HepG2 (cell line): ENCODE data around the gene NFKB2. TPM values are rescaled to one million over a fixed set of nuclear protein-coding genes. Genes with fewer than 3 reads are reported as not detected.
A peak's percentile ranks its signal among the peaks of the same experiment; 100 is the strongest.

Experiments used
- ATAC-seq: fragments of 200-7000 bp; cut with Tn5 transposase; 3 replicates; pipeline ENCODE4 v1.9.1; 2020; ENCODE audit warnings: mild to moderate bottlenecking, moderate library complexity
- BruUV-seq: library from RNA; stranded (reverse); fragments of 400-500 nt; replicated peaks from 2 replicates; lab custom pipeline; 2021; lab: Mats Ljungman, UMichigan
- CTCF ChIA-PET: fragments of 300-600 bp; formaldehyde crosslinking; extraction: SDS; loops from one replicate; lab custom pipeline; 2021; ENCODE audit warnings: low total read pairs, inconsistent platforms, low intra/inter-chr PET ratio; lab: Yijun Ruan, JAX
- POLR2A ChIA-PET: fragments of 350-600 bp; sonication (Branson Sonifier 250); formaldehyde crosslinking; loops from one replicate; lab custom pipeline; 2020; ENCODE audit warnings: antibody characterized with exemption, inconsistent platforms; lab: Yijun Ruan, JAX
- DNase-seq: peaks from one replicate; pipeline ENCODE4 v3.0.0-alpha.2; 2015; ENCODE audit warnings: low spot score
- FAIRE-seq: peaks from 3 replicates; lab custom pipeline; 2011; peaks lifted over from hg19 to GRCh38; lab: Jason Lieb, UNC
- H2AFZ ChIP-seq: one replicate; pipeline ENCODE4 v1.6.1; 2011; ENCODE audit warnings: low read length, inconsistent platforms
- H3K27ac ChIP-seq: fragments of 300-600 bp; 3 replicates; pipeline ENCODE4 v1.8.0; 2011; ENCODE audit warnings: mixed run types, mild to moderate bottlenecking, mixed read lengths, low read length, inconsistent platforms; ENCODE audit not compliant: insufficient read depth; ENCODE audit errors: extremely low read length
- H3K27me3 ChIP-seq, 2 experiments: fragments of 200-600 bp in 1 of 2; 2 replicates in 1 of 2; 3 replicates in 1 of 2; pipeline versions ENCODE4 v1.6.0 to v1.8.0; 2011; ENCODE audit warnings: low read length in 2 of 2, mild to moderate bottlenecking in 2 of 2, moderate library complexity in 2 of 2, inconsistent platforms in 1 of 2; ENCODE audit not compliant: insufficient read depth in 2 of 2, control insufficient read depth in 1 of 2
- H3K36me3 ChIP-seq, 2 experiments: fragments of 200-600 bp in 1 of 2; replicated peaks in 1 of 2; 2 replicates in 1 of 2; 3 replicates in 1 of 2; pipeline versions ENCODE4 v1.5.1 to v1.8.0; 2011; ENCODE audit warnings: low read length in 2 of 2, inconsistent platforms in 1 of 2; ENCODE audit not compliant: insufficient read depth in 2 of 2, control insufficient read depth in 1 of 2
- H3K4me1 ChIP-seq: 2 replicates; pipeline ENCODE4 v1.5.1; 2012; ENCODE audit warnings: low read length, inconsistent platforms; ENCODE audit not compliant: insufficient read depth
- H3K4me2 ChIP-seq: 2 replicates; pipeline ENCODE4 v1.6.0; 2011; ENCODE audit warnings: low read depth, low read length, inconsistent platforms
- H3K4me3 ChIP-seq, 3 experiments: fragments of 200-600 bp in 1 of 3; sonication (generic), shearing (Covaris generic) in 1 of 3; replicated peaks in 1 of 3; 2 replicates each; pipeline ENCODE4 v1.5.1; 2011 to 2016; ENCODE audit warnings: low read length in 3 of 3, inconsistent platforms in 2 of 3, low read depth in 2 of 3, mild to moderate bottlenecking in 2 of 3, control low read depth in 1 of 3, mixed read lengths in 1 of 3; ENCODE audit not compliant: insufficient read depth in 1 of 3
- H3K79me2 ChIP-seq: one replicate; pipeline ENCODE4 v1.6.1; 2011; ENCODE audit warnings: low read length, inconsistent platforms; ENCODE audit not compliant: insufficient read depth
- H3K9ac ChIP-seq: 2 replicates; pipeline ENCODE4 v1.6.0; 2011; ENCODE audit warnings: mild to moderate bottlenecking, low read depth, low read length, inconsistent platforms; ENCODE audit not compliant: insufficient read depth
- H3K9me3 ChIP-seq: 2 replicates; pipeline ENCODE4 v1.5.1; 2012; ENCODE audit warnings: mild to moderate bottlenecking, low read length
- H4K20me1 ChIP-seq: 2 replicates; pipeline ENCODE4 v1.6.0; 2011; ENCODE audit warnings: inconsistent platforms, mild to moderate bottlenecking, low read length, moderate library complexity; ENCODE audit not compliant: insufficient read depth
- CEBPG ChIP-seq: IDR thresholded peaks from 2 replicates; pipeline ENCODE4 v1.6.1; 2016
- DNMT1 ChIP-seq: sonication (generic); formaldehyde crosslinking; IDR thresholded peaks from 2 replicates; pipeline ENCODE4 v1.5.1; 2020; ENCODE audit warnings: mild to moderate bottlenecking, missing genetic modification reagents
- EEA1 ChIP-seq: sonication (generic); formaldehyde crosslinking; IDR thresholded peaks from 2 replicates; pipeline ENCODE4 v1.5.1; 2020; ENCODE audit warnings: mild to moderate bottlenecking, missing genetic modification reagents, borderline replicate concordance
- ELF4 ChIP-seq: sonication (generic); formaldehyde crosslinking; IDR thresholded peaks from 2 replicates; pipeline ENCODE4 v1.5.0; 2020; ENCODE audit warnings: missing genetic modification reagents, mild to moderate bottlenecking, moderate library complexity, borderline replicate concordance
- SP2 ChIP-seq: sonication (generic); formaldehyde crosslinking; IDR thresholded peaks from 2 replicates; pipeline ENCODE4 v1.5.1; 2020; ENCODE audit warnings: mild to moderate bottlenecking, missing genetic modification reagents
- TMF1 ChIP-seq: sonication (generic); formaldehyde crosslinking; IDR thresholded peaks from 2 replicates; pipeline ENCODE4 v1.8.1; 2022; ENCODE audit warnings: low read depth, missing genetic modification reagents
- ZC3H13 ChIP-seq: sonication (generic); formaldehyde crosslinking; IDR thresholded peaks from 2 replicates; pipeline ENCODE4 v1.8.1; 2023; ENCODE audit warnings: mild to moderate bottlenecking, missing genetic modification reagents, moderate library complexity
- ZKSCAN5 ChIP-seq: sonication (generic); formaldehyde crosslinking; IDR thresholded peaks from 2 replicates; pipeline ENCODE4 v1.5.1; 2020; ENCODE audit warnings: mild to moderate bottlenecking, missing genetic modification reagents
- ZNF136 ChIP-seq: sonication (generic); formaldehyde crosslinking; IDR thresholded peaks from 2 replicates; pipeline ENCODE4 v1.8.1; 2022; ENCODE audit warnings: low read depth, mild to moderate bottlenecking, moderate library complexity, missing genetic modification reagents
- ZNF230 ChIP-seq: sonication (generic); formaldehyde crosslinking; IDR thresholded peaks from 2 replicates; pipeline ENCODE4 v1.4.0; 2020; ENCODE audit warnings: mild to moderate bottlenecking, missing genetic modification reagents
- ZNF234 ChIP-seq: sonication (generic); formaldehyde crosslinking; conservative IDR thresholded peaks from 2 replicates; pipeline ENCODE4 v1.5.1; 2020; ENCODE audit warnings: mild to moderate bottlenecking, missing genetic modification reagents
- ZNF350 ChIP-seq: sonication (generic); formaldehyde crosslinking; IDR thresholded peaks from 2 replicates; pipeline ENCODE4 v1.4.0; 2020; ENCODE audit warnings: mild to moderate bottlenecking, low read depth, missing genetic modification reagents, borderline replicate concordance
- ZNF737 ChIP-seq: sonication (generic); formaldehyde crosslinking; IDR thresholded peaks from 2 replicates; pipeline ENCODE4 v1.5.0; 2020; ENCODE audit warnings: missing genetic modification reagents, mild to moderate bottlenecking, borderline replicate concordance
- WGBS: methylation state at CpG from one replicate; pipeline ENCODE4 v1.1.6; 2017; ENCODE audit warnings: low lambda C conversion rate; 5-methylcytosine and 5-hydroxymethylcytosine counted together
- in situ Hi-C: cut with HindIII; loops from 2 replicates; pipeline ENCODE4 v1.10.0; 2017; ENCODE audit warnings: low pct_unique_long_range_greater_than_20kb; ENCODE audit not compliant: extremely low pct_ligation_motif_present
- intact Hi-C: fragments of 100-400 bp; cut with micrococcal nuclease; formaldehyde crosslinking; loops from one replicate; pipeline ENCODE4 v1.10.0; 2022; ENCODE audit not compliant: unreplicated experiment
- polyA plus RNA-seq, 8 experiments: library from polyadenylated mRNA; depleted of rRNA in 3 of 8; stranded (reverse) in 7 of 8; unstranded in 1 of 8; fragments of >200 nt; fragmentation: Illumina TruSeq in 4 of 8; extraction: Trizol in 4 of 8; gene quantifications; 2 replicates each; pipeline versions ENCODE4 v1.2.1 to v1.2.3, GENCODE V29; 2011 to 2016; ENCODE audit warnings: low read depth in 4 of 8, missing spikeins in 1 of 8, mixed read lengths in 1 of 8; ENCODE audit not compliant: insufficient read depth in 1 of 8
- total RNA-seq, 5 experiments: library from RNA; depleted of rRNA; stranded (reverse); fragments of >200 nt; fragmentation: Illumina TruSeq; extraction: Trizol; gene quantifications; 2 replicates each; pipeline ENCODE4 v1.2.3, GENCODE V29; 2016; ENCODE audit warnings: low read depth in 1 of 5
- TF ChIP-seq, protein P1 (sequence below): sonication (generic); formaldehyde crosslinking; IDR thresholded peaks from 2 replicates; pipeline ENCODE4 v1.5.0; 2020; ENCODE audit warnings: missing genetic modification reagents
- TF ChIP-seq, protein P2 (sequence below): sonication (generic); formaldehyde crosslinking; IDR thresholded peaks from 2 replicates; pipeline ENCODE4 v1.8.0; 2022; ENCODE audit warnings: missing genetic modification reagents, mild to moderate bottlenecking, moderate library complexity, borderline replicate concordance
- TF ChIP-seq, protein P3 (sequence below): sonication (generic); formaldehyde crosslinking; IDR thresholded peaks from 2 replicates; pipeline ENCODE4 v1.5.1; 2020; ENCODE audit warnings: mild to moderate bottlenecking, moderate library complexity, missing genetic modification reagents
- TF ChIP-seq, protein P4 (sequence below): sonication (generic); formaldehyde crosslinking; IDR thresholded peaks from 2 replicates; pipeline ENCODE4 v1.8.1; 2023; ENCODE audit warnings: missing genetic modification reagents, inconsistent platforms, borderline replicate concordance
- TF ChIP-seq, protein P5 (sequence below): sonication (generic); formaldehyde crosslinking; IDR thresholded peaks from 2 replicates; pipeline ENCODE4 v1.5.0; 2020; ENCODE audit warnings: missing genetic modification reagents

NFKB2 gene
- total and polyA plus RNA-seq, 2 of the 13 experiments (the other 11 are each of a cell fraction or from before 2014, with no cell fraction given) = 7.7 to 12.5 TPM

DNA sequence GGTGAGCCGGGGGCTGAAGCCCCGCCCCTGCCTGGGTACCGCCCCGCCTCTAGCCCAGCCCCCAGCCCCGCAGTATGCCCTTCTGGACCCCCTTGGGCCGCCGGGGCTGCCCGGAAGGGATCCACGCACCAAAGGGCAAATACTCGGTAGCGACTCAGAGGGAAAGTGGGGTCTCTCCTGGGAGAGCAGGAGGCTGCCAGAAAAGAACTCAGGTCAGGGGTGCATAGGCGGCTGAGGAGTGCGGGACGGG lies 25.9 kb downstream of the NFKB2 start:
- DNase-seq (no peak), FAIRE-seq (no peak), ATAC-seq (no peak; the same call in 2 of the 3 replicates)
- H3K36me3 ChIP-seq = peaks cover 1 to 14% of the 10 kb centered on the region in 2 experiments; a peak in 3 of 5 replicates
- H3K4me3 ChIP-seq = peak overlapping the region; percentile 79 to 97 (median 84)
- peaks cover under 1 to 1% of the 10 kb centered on the region in 2 experiments; a peak in 2 of 5 replicates for H3K27me3 ChIP-seq
- intact Hi-C loops (loop anchor here (2.0 to 5.0 kb wide), 3 partner anchors 27 to 56 kb away; partner anchors contain the start of gene NFKB2), in situ Hi-C loops (loop anchor here (5.0 kb wide), 1 partner anchor 41 kb away; no protein-coding TSS in a partner anchor)
- BruUV-seq = no TSS peak
- H3K9ac ChIP-seq = peak overlapping the region; percentile 77
- H2AFZ ChIP-seq = no peak overlapping the region
- peak overlapping the region; percentile 87 for H3K27ac ChIP-seq
- no CpG with 5 or more reads among the region's 14 CpGs for WGBS
- H3K79me2 ChIP-seq = no peaks in the 10 kb centered on the region
- H3K4me1 ChIP-seq = peaks cover 31% of the 10 kb centered on the region
- POLR2A ChIA-PET = interaction anchor here (1.0 to 5.3 kb wide), 10 partner anchors 9 to 220 kb away, joined by 3 to 135 read pairs (median 8); partner anchors contain the start of genes C10orf95, CUEDC2, GBF1 and NFKB2
- H3K4me2 ChIP-seq = peak overlapping the region; percentile 98
- H3K9me3 ChIP-seq = no peaks in the 10 kb centered on the region
- CTCF ChIA-PET = no interaction called here
- H4K20me1 ChIP-seq = no peaks in the 10 kb centered on the region
- no peak for TF ChIP-seq ZNF350 (CRISPR knock-in tag)
- TF ChIP-seq, protein P1, sequence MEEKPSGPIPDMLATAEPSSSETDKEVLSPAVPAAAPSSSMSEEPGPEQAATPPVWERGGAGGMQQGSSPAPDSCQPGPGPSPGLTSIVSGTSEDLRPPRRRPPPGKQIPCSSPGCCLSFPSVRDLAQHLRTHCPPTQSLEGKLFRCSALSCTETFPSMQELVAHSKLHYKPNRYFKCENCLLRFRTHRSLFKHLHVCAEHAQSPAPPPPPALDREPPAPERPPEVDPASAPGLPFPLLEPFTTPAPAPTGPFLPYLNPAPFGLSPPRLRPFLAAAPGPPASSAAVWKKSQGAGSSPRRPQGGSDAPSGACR = no peak
- 0 out of 2 replicates have a peak, but pooled peaks have one; percentile 69 for TF ChIP-seq ZNF234
- TF ChIP-seq ZNF230 (CRISPR knock-in tag) = no peak
- no peak for TF ChIP-seq CEBPG (CRISPR knock-in tag)
- TF ChIP-seq, protein P2, sequence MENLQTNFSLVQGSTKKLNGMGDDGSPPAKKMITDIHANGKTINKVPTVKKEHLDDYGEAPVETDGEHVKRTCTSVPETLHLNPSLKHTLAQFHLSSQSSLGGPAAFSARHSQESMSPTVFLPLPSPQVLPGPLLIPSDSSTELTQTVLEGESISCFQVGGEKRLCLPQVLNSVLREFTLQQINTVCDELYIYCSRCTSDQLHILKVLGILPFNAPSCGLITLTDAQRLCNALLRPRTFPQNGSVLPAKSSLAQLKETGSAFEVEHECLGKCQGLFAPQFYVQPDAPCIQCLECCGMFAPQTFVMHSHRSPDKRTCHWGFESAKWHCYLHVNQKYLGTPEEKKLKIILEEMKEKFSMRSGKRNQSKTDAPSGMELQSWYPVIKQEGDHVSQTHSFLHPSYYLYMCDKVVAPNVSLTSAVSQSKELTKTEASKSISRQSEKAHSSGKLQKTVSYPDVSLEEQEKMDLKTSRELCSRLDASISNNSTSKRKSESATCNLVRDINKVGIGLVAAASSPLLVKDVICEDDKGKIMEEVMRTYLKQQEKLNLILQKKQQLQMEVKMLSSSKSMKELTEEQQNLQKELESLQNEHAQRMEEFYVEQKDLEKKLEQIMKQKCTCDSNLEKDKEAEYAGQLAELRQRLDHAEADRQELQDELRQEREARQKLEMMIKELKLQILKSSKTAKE (CRISPR knock-in tag) = no peak
- TF ChIP-seq SP2 (CRISPR knock-in tag) = peak; percentile 42; the same call in 1 of the 2 replicates
- TF ChIP-seq ELF4 (CRISPR knock-in tag) = no peak
- TF ChIP-seq, protein P3, sequence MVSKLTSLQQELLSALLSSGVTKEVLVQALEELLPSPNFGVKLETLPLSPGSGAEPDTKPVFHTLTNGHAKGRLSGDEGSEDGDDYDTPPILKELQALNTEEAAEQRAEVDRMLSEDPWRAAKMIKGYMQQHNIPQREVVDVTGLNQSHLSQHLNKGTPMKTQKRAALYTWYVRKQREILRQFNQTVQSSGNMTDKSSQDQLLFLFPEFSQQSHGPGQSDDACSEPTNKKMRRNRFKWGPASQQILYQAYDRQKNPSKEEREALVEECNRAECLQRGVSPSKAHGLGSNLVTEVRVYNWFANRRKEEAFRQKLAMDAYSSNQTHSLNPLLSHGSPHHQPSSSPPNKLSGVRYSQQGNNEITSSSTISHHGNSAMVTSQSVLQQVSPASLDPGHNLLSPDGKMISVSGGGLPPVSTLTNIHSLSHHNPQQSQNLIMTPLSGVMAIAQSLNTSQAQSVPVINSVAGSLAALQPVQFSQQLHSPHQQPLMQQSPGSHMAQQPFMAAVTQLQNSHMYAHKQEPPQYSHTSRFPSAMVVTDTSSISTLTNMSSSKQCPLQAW (CRISPR knock-in tag) = 0 out of 2 replicates have a peak, but pooled peaks have one; percentile 10
- no peak for TF ChIP-seq ZKSCAN5 (CRISPR knock-in tag)
- no peak for TF ChIP-seq TMF1 (CRISPR knock-in tag)
- no peak for TF ChIP-seq EEA1 (CRISPR knock-in tag)
- TF ChIP-seq ZNF136 = no peak
- TF ChIP-seq, protein P4, sequence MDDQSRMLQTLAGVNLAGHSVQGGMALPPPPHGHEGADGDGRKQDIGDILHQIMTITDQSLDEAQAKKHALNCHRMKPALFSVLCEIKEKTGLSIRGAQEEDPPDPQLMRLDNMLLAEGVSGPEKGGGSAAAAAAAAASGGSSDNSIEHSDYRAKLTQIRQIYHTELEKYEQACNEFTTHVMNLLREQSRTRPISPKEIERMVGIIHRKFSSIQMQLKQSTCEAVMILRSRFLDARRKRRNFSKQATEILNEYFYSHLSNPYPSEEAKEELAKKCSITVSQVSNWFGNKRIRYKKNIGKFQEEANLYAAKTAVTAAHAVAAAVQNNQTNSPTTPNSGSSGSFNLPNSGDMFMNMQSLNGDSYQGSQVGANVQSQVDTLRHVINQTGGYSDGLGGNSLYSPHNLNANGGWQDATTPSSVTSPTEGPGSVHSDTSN = no peak
- TF ChIP-seq, protein P5, sequence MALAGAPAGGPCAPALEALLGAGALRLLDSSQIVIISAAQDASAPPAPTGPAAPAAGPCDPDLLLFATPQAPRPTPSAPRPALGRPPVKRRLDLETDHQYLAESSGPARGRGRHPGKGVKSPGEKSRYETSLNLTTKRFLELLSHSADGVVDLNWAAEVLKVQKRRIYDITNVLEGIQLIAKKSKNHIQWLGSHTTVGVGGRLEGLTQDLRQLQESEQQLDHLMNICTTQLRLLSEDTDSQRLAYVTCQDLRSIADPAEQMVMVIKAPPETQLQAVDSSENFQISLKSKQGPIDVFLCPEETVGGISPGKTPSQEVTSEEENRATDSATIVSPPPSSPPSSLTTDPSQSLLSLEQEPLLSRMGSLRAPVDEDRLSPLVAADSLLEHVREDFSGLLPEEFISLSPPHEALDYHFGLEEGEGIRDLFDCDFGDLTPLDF = no peak
- no peak for TF ChIP-seq DNMT1 (CRISPR knock-in tag)
- TF ChIP-seq ZNF737 (CRISPR knock-in tag) = no peak
- 0 out of 2 replicates have a peak, but pooled peaks have one; percentile 12 for TF ChIP-seq ZC3H13
